GM21390 (cell line): ENCODE results near the gene CCDC157.
A peak's percentile ranks its signal among the peaks of the same experiment; 100 is the strongest.

Experiments
- ATAC-seq: cut with Tn5 transposase; IDR thresholded peaks from one replicate; pipeline ENCODE4 v1.9.1; 2021; ENCODE audit not compliant: unreplicated experiment

The CCDC157 gene

DNA sequence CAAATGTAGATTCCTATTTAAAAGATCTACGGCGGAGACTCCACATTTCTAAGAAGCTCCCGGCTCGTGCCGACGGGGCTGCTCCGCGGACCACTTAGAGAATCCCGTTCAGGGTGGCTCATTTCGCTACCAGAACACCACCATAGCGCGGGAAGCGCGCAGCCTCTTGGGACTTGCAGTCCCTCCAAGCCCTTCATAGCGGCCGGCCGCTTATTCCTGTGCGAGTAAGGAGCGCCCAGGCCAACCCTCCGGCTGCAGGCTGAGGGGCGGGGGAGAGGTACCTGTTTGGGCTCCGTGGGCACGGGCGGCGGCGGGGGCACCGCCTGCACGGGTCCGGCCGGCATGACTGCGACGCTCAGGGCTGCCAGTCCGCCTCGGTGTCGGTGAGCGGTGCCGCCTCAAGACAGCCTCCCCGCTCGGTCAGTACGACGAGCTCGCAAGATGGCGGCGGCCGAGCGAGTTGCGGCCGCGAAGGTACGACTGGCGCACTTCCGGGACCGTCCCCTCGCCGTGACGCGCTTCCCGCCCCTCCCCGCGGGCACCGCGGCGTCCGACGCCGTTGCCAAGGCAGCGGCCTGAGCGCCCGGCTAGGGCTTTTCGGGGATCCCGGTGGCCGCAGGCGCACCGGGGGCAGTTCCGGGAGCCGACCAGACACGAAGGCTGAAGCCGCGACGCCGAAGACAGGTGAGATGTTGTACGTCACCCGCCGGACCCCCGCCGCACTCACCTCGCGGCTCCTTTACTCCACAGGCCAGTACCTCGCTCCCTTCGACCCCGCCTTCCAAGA is at the start of gene CCDC157, which contains the start of gene SF3A1:
TSS of gene CCDC157 (plus strand) at position 559 of the 787 bp plus-strand sequence. CDS start 8,994 bp downstream, outside the sequence.
TSS of gene SF3A1 (minus strand) at position 446 of the 787 bp plus-strand sequence. CDS start at position 344, 102 bp downstream.
- peak; percentile 88 for ATAC-seq

DNA sequence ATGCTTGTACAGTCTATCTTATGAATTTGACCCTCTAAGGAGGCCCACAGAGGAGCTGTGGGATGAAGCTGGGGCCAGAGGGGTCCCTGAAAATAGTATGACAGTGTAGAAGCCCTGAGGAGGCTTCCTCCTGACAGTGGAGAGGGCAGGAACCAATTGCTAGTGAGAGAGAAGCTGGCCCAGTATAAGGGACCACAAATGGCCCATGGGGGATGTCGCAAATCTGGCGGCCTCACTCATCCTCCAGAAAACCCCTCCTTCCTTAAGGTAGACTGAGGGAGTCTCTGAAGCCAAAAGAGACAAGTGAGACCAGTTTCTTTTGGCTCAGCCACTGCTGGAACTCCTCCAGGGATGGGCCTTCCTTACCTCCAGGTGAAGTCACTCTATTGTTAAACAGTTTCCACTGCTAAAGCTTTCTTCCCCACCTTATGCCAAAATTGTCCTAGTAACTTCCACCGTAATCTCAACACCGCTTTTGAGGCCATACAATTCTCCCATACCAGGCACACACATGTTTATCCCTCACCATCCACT is 49.7 kb upstream of the CCDC157 start:
- no peak for ATAC-seq

DNA sequence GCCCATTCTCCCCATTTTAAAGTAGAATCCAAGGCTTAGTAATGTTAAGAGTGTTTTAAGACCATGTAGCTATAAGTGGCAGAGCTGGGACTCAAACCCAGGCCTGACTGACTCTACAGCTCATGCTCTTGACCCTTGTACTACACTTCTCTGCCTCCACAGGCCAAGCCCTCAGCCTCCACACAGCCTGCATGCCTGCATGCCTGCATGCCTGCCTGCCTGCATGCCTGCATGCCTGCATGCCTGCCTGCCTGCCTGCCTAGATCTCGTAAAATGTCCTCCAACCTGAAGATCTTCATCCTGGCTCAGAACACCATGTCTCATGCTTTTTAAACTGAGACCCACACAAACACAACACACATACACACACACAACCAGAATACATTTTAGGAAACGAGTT is 48.7 kb upstream of the CCDC157 start:
- no peak for ATAC-seq

DNA sequence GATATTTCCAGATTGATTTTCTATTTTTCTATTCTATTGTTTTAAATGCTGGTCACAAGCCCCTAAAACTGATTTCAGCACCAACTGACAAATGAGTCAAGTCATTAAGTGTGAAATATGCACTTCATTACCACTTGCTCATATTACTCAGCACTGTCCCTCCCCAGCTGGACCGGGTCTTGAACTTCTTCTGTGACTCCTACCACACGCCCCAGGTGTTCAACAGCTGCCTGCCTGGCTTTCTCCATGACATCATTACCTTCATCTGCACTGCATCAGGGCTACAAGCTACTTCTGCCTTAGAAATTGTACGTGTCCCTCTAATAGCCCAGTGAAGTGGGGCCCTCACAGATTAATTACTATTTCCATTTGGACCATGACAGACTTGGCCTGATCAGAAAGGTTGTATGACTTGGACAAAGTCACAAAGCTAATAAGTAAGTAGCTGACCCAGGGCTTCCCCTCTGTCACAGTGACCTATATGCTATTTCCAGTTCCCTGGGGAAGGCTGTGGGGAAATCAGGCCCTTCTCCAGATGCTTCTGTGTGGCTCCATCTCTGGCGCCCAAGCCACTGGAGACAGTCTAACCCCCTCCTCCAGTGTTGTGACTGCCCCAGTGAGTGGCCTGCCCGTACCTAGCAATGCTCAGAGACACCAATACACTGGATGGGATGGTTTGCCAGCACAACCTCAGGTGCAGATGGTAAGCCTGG is 48.1 kb upstream of the CCDC157 start:
- ATAC-seq: no peak

DNA sequence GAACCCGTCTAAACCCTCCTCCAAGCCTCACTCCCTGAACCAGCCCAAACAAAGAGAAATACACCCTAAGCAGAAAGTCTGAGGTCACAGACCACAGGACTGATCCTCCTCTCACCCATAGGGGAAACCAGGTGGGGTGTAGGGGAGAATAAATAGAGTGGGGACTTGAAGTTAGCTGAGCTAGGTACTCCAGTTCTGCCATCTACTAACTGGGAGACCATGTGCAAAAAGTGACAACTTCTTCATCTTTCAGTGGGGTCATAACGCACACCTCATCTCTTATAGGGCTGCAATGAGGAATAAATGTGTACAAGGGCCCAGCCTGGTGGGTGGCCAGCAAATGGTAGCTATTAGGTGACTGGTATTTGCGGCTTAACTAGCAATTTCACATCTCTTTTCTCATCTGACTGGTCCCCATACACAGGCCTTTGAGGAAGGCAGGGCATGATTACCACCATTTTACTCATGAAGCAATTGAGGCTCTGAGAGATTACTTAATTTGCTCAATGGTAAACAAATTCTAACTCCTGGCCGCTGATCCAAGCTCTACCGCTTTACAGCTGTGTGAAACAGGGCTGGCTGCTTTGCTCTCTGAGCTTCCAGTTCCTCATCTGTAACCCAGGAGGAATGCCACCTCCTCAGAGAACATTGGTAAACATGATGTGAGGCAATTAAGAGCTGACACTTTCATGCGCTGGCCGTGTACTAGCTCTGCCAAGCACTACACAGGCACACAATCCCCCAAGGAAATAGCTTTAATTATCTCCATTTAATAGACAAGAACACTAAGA is 46.7 kb upstream of the CCDC157 start:
- ATAC-seq: peak; percentile 40

DNA sequence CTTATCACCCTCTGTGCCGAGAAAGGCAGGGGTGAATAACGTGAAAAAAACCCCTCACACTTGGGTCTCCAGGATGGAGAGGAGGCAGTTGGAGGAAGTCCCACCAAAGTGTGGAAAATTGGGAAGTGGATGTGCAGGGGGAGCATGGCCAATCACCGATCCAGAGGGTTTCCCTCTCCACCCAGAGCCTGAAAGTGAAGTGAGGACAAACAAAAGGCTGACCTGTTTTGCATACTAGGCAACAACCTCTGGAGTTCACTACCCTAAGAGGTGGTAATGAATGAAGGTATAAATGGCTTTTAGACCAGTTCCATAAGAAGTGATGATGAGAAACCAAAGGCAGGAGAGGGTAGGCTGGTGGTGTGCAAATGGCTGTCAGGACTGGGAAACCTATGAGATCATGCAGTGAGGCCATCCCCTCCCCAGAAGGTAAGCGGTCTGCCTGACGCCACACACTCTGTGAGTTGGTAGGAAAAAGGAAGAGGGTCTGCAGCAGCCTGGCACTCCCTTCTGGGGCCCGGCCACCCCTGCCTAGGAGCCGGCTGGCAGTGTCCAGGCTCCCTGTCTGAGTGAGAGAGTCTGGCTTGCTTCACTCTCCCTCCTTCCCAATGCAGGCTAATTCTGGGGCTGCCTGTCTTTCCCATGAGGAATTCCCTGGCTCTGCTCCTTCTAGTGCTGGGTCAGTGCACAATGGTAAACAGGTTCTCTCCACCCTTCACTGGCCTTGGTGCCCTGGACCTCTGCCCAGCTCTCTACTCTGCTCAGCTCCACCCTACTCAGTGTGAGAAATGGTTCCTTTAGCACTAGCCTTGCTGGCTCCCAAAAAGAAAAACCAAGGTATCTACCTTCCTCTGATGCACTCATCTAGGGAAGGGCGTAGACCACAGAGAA is 45.7 kb upstream of the CCDC157 start:
- ATAC-seq: no peak

DNA sequence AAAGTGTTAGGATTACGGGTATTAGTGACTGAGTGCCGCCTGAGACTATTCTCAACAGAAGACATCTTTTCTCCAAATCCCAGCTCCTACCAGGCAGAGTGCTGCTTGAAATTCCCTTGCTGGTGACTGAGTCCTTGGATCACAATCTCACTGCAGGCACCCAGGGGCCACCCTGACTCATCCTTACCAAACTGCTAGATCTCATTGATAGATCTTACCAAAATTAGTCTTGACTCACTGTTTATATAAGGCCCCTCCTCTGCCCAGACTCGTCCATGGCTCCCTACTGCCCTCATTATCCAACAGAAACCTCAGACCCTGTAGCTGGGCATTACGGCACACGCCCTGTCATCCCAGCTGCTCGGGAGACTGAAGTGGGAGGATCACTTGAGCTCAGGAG is 44.8 kb upstream of the CCDC157 start:
- ATAC-seq: no peak

DNA sequence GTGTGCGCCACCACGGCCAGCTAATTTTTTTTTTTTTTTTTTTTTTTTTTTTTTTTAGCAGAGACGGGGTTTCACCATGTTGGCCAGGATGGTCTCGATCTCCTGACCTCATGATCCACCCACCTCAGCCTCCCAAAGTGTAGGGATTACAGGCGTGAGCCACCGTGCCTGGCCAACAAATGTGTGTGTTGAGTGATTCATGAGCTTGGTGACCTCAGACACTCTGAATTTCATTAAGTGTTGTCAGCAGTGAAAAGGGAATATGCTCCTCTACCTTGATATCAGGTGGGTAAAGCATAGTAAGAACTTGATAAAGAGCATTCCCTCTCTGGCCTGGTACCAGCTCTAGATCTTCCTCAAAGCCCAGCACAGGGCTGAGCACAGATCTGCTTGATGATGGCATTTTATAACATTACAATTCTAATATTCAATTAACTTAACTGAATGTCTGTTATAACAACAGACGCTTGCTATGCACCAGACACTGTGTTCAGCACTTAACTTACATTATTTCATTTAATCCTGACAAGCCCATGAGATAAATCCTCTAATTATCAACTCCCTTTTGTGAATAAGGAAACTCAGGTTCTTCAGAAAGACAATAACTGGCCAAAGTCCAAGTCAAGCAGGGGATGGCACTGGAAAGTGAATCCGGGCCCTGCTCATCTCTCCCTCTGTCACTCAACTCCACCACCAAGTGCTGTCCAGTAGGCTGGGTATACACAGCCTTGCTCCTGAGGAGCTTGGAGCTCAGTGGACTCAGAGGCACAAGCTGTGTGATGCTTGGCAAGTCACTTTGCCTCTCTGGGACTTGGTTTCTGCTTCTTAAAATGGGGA is 43.1 kb upstream of the CCDC157 start:
- no peak for ATAC-seq

DNA sequence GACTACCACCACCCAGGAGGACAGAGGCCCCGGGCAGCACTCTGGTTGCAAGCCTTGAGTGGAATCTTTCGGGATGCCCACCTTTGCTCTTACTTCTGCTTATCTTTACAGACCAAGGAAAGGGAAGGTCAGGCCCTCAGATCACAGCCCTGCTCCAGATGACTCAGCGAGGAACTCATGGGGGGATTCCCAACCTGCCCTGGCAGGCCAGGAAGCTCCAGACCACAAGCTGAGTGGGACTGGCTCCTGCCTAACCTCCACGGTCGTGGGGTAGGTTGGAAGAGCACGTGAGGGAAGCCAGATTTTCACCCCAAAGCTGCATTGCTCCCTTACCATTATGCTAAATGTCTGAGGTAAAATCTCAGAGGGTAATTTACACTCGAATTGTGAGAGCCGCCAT is 41.9 kb upstream of the CCDC157 start:
- ATAC-seq: no peak

DNA sequence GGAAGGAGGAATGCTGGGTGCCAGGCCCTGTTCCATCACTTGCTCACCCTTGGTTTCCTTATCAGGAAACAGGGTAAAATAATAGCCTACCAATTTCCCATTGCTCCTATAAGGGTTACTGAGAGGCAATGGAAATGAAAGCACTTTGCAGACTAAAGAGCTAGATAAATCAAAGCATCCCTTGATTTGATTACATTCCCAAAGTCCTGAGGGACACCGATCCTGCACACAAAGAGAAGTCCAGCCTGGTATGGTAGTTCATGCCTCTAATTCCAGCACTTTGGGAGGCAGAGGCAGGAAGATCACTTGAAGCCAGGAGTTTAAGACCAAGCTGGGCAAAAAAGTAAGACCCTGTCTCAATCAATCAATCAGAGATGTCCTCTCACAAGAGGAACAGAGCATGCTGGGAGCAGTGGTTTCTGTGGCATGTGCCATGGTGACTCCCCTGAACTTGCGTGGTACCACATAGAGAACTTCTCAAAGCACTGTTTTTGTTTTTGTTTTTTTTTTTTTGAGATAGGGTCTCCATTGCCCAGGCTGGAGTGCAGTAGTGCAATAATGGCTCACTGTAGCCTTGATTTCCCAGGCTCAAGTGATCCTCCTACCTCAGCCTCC is 40.7 kb upstream of the CCDC157 start:
- ATAC-seq: no peak

DNA sequence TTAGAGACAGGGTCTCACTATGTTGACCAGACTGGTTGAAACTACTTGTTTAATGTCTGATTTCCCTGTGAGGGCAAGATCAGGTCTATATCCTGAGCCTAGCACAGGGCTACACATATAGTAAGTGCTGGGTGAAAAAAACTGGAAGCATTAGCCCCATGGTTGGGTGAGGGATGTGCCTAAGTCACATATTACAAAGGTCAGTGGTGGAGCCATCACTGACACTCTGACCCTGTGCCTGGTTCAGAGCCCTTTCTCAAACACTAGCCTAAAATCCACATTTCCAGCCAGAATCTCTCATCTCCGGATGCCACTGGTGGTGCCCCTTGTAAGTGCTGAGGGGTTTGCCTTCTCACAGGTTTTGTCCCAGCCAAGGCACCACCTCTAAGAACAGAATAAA is 39.0 kb upstream of the CCDC157 start:
- ATAC-seq: no peak

DNA sequence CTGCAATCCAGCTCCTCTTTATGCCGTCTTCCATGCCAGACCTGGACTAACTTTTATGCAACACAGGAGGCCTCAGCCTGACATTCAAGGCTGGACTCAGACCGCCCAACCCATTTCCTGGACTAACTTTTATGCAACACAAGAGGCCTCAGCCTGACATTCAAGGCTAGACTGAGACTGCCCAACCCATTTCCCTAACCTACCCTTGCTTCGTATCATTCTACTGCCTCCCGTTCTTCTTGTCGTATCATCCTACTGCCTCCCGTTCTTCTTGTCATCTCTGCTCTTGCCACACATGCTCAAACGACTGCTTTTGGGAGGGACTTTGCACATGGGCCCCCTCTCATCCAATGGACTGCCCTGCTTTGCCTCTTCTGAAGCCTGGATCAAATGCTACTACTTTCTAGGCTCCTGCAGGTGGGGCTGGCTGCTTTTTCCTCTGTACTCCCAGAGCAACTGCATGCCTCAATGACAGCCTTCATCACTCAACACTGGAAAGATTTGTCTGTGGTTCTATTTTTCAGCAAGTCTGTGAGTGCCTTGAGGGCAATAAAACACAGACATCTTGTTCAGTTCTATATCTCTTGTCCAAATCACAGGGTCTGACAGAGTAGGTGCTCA is 37.9 kb upstream of the CCDC157 start:
- ATAC-seq: no peak

DNA sequence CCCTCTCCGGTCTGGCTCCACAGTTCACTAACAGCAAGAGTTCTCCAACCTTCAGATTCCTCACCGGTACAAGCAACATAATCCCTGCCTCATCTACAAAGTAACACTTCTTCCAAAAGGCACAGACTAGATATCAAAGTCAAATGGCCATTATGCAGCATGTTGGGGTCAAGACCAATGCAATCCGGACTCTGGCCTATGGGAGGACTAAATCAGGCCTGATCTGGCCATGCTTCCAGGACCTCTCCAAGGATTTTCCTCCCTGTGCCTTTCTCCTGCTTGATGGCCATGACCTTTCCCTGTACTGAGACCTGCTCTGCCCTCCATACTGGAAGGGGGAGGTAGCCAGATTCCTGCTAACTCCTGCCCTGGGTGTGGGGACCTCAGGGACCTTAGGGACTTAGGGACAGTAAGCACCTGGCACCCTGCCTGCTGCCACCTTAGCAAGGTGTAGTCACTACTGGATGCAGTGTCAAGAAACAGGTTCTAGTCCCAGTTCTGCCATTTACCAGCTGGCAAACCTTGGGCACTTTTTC is 36.7 kb upstream of the CCDC157 start:
- no peak for ATAC-seq

DNA sequence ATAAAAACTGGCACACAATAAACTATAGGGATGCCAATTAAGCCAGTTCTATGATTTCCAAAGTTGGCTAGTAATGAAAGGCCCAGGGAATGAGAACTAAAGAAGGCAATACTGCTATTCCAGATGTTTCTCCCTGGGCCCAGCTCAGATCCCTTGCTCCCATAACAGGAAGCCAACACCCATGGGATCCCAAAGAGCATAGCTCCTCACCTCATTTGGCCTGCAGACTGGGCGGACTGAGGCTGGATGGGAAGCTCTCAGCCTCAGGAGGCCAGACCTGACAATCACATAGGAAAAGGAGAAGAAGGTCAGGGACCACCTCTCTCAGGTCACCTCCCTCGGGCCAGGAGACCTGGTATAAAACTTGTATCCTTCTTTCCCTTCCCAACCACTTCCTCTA is 35.3 kb upstream of the CCDC157 start:
- ATAC-seq: no peak

DNA sequence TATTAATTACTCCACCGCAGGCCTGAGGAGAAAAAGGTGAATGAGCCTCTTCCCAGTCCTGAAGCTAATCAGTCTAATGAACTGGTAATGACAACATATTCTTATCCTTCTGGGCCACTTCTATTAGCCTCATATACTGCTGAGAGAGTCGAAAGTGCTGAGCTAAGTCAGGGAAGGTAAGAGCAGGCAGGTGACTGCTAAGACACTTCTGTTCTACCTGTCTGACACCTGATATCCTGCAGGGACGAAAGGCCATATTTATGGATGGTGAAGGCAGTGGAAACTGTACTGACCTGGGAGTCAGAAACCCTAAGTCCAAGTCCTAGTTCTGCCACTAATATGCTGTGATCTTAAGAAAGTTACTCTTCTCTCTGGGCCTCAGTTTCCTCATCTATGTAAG is 33.6 kb upstream of the CCDC157 start:
- ATAC-seq: no peak

DNA sequence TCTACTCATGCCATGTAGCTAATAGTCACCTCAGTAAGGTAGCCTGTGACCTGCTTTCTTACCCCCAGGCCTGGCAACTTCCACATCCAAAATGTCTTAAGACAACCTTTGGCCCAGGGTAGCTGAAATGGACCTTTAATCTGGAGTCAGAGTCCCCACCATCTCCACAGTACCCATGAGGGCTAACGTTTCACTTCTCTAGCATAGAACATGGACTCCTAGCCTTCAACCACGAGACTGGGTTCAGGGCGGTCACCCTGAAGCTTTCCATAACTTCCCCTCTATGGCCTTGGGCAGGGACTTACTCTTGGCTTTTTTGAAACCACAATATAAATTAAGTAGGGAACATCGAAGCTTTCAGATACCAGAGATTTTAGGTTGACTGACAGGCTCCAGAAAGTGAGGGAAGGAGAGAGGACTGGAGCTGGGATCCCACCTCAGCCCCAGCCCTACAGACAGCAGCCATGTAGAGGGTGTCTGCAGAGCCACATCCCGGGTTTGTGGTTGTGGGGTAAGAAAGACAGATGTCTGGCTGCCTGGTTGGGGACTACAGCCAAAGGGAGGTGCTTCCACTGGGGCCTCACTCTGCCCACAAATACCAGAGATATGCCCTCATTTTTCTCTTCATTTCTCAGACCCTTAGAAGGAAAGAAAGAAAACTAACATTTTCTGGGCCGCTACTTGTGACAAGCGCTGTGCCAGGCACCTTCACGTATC is 32.6 kb upstream of the CCDC157 start:
- ATAC-seq: no peak

DNA sequence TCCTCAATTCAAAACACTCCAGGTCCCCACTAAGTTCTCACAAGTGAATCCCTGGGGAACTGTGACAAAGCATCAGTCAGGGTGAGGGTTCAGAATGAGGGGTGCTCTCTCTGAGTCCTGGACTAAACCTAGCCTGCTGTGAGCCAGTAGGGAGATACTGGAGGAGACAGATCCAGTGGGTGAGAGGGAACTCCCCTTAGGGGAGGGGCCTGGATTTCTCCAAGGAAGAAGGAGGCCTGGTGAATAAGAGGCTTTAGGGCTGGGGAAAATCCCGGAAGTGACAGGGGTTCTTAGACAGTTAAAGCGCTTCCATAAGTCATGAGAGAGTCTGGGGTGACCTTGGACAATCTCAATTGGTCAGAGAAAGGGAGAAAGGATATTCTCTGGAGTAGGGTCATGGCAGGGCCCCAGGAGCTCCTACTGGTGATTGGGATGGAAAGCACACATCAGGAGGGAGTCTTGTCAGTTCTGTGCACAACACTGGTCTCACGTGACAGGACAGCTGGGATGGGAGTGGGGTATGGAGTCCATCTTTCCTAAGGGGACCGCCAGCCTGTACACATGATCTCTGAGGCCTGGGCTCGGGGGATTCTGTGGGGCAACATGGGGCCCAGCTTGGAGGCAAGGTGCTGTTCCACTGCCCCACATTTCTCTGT is 31.6 kb upstream of the CCDC157 start:
- no peak for ATAC-seq
